ENCODE data around the gene BCL6B. TPM values are rescaled to one million over a fixed set of nuclear protein-coding genes. Genes with fewer than 3 reads are reported as not detected.

Gene BCL6B
- total and polyA plus RNA-seq, 2 of the 4 experiments (the other 2 are of a cell fraction), result not detected

DNA sequence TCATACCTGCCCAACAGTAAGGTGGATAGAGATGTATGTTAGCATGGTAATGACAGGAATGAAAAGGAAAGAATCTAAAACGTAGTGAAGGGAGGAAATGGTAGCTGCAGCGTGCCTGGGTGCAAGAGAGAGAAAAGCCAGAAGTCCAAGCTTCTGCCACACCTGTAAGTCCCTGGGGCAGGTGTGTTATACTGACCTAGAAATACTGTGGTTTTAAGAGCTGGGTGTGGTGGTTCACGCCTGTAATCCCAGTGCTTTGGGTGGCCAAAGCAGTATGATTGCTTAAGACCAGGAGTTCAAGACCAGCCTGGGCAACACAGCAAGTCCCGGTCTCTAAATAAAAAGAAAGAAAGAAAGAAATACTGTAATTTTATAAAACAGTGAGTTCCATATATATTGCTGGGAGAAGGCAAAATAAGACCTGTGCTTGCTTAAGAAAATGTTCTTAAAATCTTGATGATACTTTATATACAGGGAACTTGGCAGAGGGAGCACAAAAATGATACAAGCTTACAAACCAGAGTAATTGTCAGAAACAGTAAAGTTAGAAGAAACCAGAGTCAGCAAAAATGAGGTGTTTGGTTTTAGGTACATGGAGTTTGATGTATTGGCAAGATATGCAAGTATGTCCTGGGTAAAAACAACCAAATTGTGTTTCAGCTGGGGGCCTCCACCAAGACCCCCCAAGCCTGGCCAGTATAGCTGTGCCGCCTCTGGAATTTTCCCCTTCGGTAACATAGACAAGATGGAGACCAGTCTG, 20.4 kb upstream of the BCL6B start:
- Histone ChIP-seq H3K27me3 (ENCODE audit: control insufficient read depth, insufficient read depth, low read length) (no peaks in the 10 kb centered on the region), H3K14ac (replicated peaks; ENCODE audit: low read depth, low read length) (no peak overlapping the region), H2AK5ac (ENCODE audit: low read depth, low read length) (no peak overlapping the region), H2BK120ac (ENCODE audit: low read depth, low read length) (no peak overlapping the region), H3K9ac (ENCODE audit: low read depth, low read length) (no peak overlapping the region), H3K36me3 (ENCODE audit: control insufficient read depth, insufficient read depth, low read length) (peaks cover 36% of the 10 kb centered on the region), H4K20me1 (ENCODE audit: insufficient read depth, low read length) (peaks cover 25% of the 10 kb centered on the region), H3K4me2 (ENCODE audit: low read depth, low read length) (no peak overlapping the region), H2AK9ac (replicated peaks; ENCODE audit: low read depth, low read length, poor library complexity) (no peak overlapping the region), H2AFZ (replicated peaks; ENCODE audit: low read length, poor library complexity) (no peak overlapping the region), H3K27ac (ENCODE audit: insufficient read depth, low read length) (no peak overlapping the region), H3K9me3 (ENCODE audit: control insufficient read depth, insufficient read depth, low read length) (no peaks in the 10 kb centered on the region), H3K4me3 (ENCODE audit: insufficient read depth, low read depth, low read length) (no peak overlapping the region), H2BK20ac (ENCODE audit: low read depth, low read length) (no peak overlapping the region), H3K18ac (ENCODE audit: low read depth, low read length) (no peak overlapping the region), H3K9me1 (ENCODE audit: insufficient read depth, low read length) (no peaks in the 10 kb centered on the region), H3K4me1 (ENCODE audit: control insufficient read depth, insufficient read depth, low read length) (no peaks in the 10 kb centered on the region), H3K79me1 (ENCODE audit: low read depth in 1 of 2, low read length in 2 of 2) (peaks cover 10 to 41% of the 10 kb centered on the region in 2 experiments), H3K56ac (ENCODE audit: extremely low read depth, insufficient read depth, low read length) (no peak overlapping the region), H4K8ac (ENCODE audit: low read depth in 2 of 2, low read length in 2 of 2) (no peak overlapping the region), H4K91ac (ENCODE audit: insufficient read depth, low read depth, low read length) (no peak overlapping the region), H2BK5ac (ENCODE audit: low read depth, low read length, poor library complexity, severe bottlenecking) (no peak overlapping the region), H2BK15ac (ENCODE audit: low read depth, low read length) (no peak overlapping the region), H3K23ac (ENCODE audit: low read depth, low read length) (no peak overlapping the region), H3K4ac (ENCODE audit: low read depth, low read length) (no peak overlapping the region), H4K5ac (ENCODE audit: low read depth, low read length) (no peak overlapping the region)
- DNase-seq (no peak), ATAC-seq (ENCODE audit: low read depth) (no peak)
- intact Hi-C loops (cut with micrococcal nuclease), result no loop called here
- WGBS, 2 experiments (ENCODE audit: extremely low coverage in 2 of 2, insufficient read length in 1 of 2), result 100% methylated on average over 3 of the region's 6 CpGs; no CpG with 5 or more reads in 1 of the 2 experiments
- dilution Hi-C loops (cut with HindIII; ENCODE audit: low sequenced_read_pairs, unreplicated experiment), result no loop called here
- in situ Hi-C loops (cut with MboI; ENCODE audit: low sequenced_read_pairs), result no loop called here
- no TSS peak for BruUV-seq (replicated peaks)
- ChIA-PET POLR2A (ENCODE audit: unreplicated experiment) (no interaction called here), CTCF (interaction anchor here (0.7 to 3.0 kb wide), 2 partner anchors 13 to 92 kb away, joined by 3 to 18 read pairs; no protein-coding TSS in a partner anchor)
- TF ChIP-seq CTCF (conservative IDR thresholded peaks at IDR 0.05; ENCODE audit: low read depth, low read length), result no peak
- TF ChIP-seq MAFK (IDR thresholded peaks at IDR 0.05; ENCODE audit: low read depth, low read length), result peak; percentile 46; the same call in 1 of the 2 replicates
